ENCODE results near the gene EHD4.
A peak's percentile ranks its signal among the peaks of the same experiment; 100 is the strongest.

Gene EHD4

GRCh38 chr15:41979493-41980266 is 7.3 kb upstream of the EHD4 start:
- DNase-seq, result no peak

- no peak for DNase-seq
Measured at GRCh38 chr15:41978534-41978933, 6.2 kb upstream of the EHD4 start.

GRCh38 chr15:41977757-41978383 is 5.5 kb upstream of the EHD4 start:
- DNase-seq, result no peak

GRCh38 chr15:41975669-41976068 is 3.3 kb upstream of the EHD4 start:
- DNase-seq, result no peak

GRCh38 chr15:41974041-41974440 is 1.7 kb upstream of the EHD4 start:
- DNase-seq, result no peak

GRCh38 chr15:41971895-41972252 is 483 bp downstream of the EHD4 start:
- DNase-seq, result no peak

- DNase-seq, result peak; percentile 56
Measured at GRCh38 chr15:41971089-41971894, 1.1 kb downstream of the EHD4 start.

GRCh38 chr15:41970456-41970855 is 1.9 kb downstream of the EHD4 start:
- no peak for DNase-seq

GRCh38 chr15:41969851-41970431 is 2.4 kb downstream of the EHD4 start:
- peak; percentile 13 for DNase-seq

GRCh38 chr15:41968701-41969100 is 3.7 kb downstream of the EHD4 start:
- DNase-seq, result no peak

- DNase-seq, result no peak
Measured at GRCh38 chr15:41967506-41968206, 4.7 kb downstream of the EHD4 start.

GRCh38 chr15:41966920-41967465 is 5.4 kb downstream of the EHD4 start:
- no peak for DNase-seq

GRCh38 chr15:41966414-41966812 is 5.9 kb downstream of the EHD4 start:
- DNase-seq, result no peak

GRCh38 chr15:41965441-41966413 is 6.6 kb downstream of the EHD4 start:
- DNase-seq, result no peak

- no peak for DNase-seq
Measured at GRCh38 chr15:41961595-41962202, 10.7 kb downstream of the EHD4 start.

GRCh38 chr15:41961001-41961518 is 11.3 kb downstream of the EHD4 start:
- no peak for DNase-seq

GRCh38 chr15:41958002-41958420 is 14.3 kb downstream of the EHD4 start:
- no peak for DNase-seq

- DNase-seq, result no peak
Measured at GRCh38 chr15:41957021-41957897, 15.1 kb downstream of the EHD4 start.

- DNase-seq, result no peak
Measured at GRCh38 chr15:41955807-41956525, 16.4 kb downstream of the EHD4 start.
